Measurements from ENCODE around the gene RAB34. TPM values are rescaled to one million over a fixed set of nuclear protein-coding genes. Genes with fewer than 3 reads are reported as not detected.

Gene RAB34
- total RNA-seq, 2 donors from 2014 or later, result 165 to 181 TPM

DNA sequence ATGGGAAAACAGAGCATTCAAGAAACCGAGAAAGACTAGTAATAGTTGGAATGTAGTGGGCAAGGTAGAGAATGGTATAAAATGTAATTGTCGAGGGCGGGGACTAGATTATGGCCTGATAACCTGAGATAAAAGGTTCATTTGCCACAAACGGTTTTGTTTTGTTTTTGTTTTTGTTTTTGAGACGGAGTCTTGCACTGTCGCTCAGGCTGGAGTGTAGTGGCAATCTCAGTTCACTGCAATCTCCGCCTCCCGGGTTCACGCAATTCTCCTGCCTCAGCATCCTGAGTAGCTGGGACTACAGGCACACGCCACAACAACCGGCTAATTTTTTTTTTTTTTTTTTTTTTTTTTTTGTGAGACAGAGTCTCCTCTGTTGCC lies 12.3 kb upstream of the RAB34 start:
- Histone ChIP-seq H3K4me3 (no peak overlapping the region), H3K27ac (peak overlapping the region; percentile 99), H3K36me3 (peaks cover 0 to 3% of the 10 kb centered on the region in 2 donors), H3K27me3 (replicated peaks; ENCODE audit: insufficient read depth) (no peaks in the 10 kb centered on the region), H3K4me1 (replicated peaks) (no peaks in the 10 kb centered on the region), H3K9me3 (no peaks in the 10 kb centered on the region)
- intact Hi-C loops (cut with DNase I), result loop anchor here (2.0 to 10.0 kb wide), 3 partner anchors 13 to 222 kb away; partner anchors contain the start of gene PHF12
- TF ChIP-seq POLR2AphosphoS5 (IDR thresholded peaks at IDR 0.05), result no peak
- TF ChIP-seq, protein P1, sequence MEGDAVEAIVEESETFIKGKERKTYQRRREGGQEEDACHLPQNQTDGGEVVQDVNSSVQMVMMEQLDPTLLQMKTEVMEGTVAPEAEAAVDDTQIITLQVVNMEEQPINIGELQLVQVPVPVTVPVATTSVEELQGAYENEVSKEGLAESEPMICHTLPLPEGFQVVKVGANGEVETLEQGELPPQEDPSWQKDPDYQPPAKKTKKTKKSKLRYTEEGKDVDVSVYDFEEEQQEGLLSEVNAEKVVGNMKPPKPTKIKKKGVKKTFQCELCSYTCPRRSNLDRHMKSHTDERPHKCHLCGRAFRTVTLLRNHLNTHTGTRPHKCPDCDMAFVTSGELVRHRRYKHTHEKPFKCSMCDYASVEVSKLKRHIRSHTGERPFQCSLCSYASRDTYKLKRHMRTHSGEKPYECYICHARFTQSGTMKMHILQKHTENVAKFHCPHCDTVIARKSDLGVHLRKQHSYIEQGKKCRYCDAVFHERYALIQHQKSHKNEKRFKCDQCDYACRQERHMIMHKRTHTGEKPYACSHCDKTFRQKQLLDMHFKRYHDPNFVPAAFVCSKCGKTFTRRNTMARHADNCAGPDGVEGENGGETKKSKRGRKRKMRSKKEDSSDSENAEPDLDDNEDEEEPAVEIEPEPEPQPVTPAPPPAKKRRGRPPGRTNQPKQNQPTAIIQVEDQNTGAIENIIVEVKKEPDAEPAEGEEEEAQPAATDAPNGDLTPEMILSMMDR (IDR thresholded peaks at IDR 0.05), result no peak
- no peak for TF ChIP-seq POLR2A (IDR thresholded peaks at IDR 0.05)
- WGBS, result 83% methylated on average over 11 of the region's 11 CpGs
- DNase-seq (ENCODE audit: low spot score), result no peak

DNA sequence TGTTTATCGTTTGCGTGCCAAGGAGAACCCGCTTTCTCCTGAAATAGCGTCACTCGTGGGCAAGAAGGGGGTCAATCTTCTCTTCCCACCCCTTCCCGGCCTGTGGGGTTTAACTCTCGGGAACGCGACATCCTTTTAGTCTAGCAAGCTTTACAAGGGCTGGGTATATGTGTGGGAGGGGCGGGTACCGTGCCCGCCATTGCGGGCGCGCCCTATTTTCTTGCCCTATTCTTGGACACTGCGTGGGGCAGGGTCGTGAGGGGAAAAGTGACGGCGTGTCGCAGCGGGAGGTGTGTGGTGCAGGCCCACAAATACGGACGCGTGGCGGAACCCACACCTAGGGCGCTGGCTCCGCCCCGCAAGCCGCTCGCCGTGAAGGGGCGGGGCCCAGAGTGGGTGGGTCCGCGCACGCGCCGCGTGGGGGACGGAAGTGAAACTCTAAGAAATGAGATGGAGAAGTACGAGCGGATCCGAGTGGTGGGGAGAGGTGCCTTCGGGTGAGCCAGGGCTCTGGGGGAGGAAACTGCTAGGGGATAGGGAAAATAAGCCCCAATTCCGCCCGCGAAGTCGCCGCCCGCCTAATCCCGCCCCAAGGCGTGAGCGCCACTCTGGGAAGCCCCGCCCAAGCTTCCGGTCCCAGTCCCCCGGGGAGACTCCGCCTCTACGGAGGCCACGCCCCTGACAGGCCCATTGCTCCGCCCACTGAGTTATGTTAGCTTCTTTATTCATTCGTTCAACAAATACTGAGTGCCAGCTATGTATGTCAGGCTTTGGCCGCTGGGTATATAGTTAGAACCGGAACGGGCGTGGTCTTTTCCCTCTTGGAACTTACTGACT lies 10.9 kb upstream of the RAB34 start, which contains the start of gene NEK8:
NEK8 (plus strand) TSS at position 425 of the 837 bp plus-strand sequence; CDS start at position 451, 26 bp downstream.
- intact Hi-C loops (cut with DNase I), result loop anchor here (2.0 to 10.0 kb wide), 3 partner anchors 14 to 224 kb away; partner anchors contain the start of gene PHF12
- Histone ChIP-seq H3K4me1 (replicated peaks) (no peaks in the 10 kb centered on the region), H3K9me3 (no peaks in the 10 kb centered on the region), H3K27me3 (replicated peaks; ENCODE audit: insufficient read depth) (no peaks in the 10 kb centered on the region), H3K36me3 (peaks cover 0 to 1% of the 10 kb centered on the region in 2 donors), H3K27ac (peak within 1 kb of the TSS; percentile 99), H3K4me3 (peak within 1 kb of the TSS; percentile 63 to 76)
- TF ChIP-seq, protein P1 (IDR thresholded peaks at IDR 0.05), result peak in 1 of 4 experiments; percentile 16
- TF ChIP-seq POLR2A (IDR thresholded peaks at IDR 0.05) (peak; percentile 87), POLR2AphosphoS5 (IDR thresholded peaks at IDR 0.05) (peak; percentile 92)
- peak; percentile 98 for DNase-seq (ENCODE audit: low spot score)
- under 1% methylated on average over 52 of the region's 64 CpGs for WGBS

DNA sequence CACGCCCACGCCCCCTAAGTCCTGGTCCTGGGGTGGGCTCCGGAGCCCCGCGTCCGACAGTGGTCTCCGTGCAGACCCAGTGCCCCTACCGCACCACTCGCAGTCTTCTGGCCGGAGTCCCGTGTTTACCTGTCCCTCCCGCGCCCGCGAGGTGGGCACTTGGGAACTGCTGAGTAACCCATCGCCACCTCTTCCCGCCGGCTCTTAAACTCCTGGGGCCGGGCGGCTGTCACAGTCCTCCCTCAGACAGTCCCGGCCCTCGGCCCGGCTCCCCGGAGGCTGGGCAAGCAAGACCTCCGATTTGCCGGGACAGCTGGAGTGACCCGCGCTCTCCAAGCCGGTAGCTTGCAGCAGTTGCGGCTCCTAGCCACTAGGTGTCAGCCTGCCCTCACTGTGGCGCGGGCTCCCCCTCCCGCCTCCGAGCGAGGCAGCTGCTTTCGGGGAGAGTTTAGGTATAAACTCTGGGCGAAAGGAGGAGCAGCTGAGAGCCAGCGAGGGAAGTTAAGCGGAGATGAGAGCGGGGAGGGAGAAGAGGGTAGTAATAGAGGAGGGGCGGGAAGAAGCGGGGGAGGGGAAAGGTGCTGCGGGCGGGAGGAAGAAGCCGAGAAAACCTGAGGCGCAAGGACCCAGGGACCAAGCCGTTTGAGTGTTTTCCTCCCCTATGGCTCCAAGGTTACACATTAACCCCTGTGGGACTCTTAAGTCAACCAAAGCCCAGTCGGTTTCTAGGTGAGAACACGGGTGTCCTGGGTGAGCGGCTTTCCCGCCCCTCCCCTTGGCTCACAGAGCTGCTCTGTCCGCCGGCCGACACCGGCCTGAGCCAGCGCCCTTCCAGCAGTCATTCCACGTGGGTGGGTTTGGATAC lies 9.2 kb upstream of the RAB34 start:
- Histone ChIP-seq H3K27me3 (replicated peaks; ENCODE audit: insufficient read depth) (no peaks in the 10 kb centered on the region), H3K4me1 (replicated peaks) (peaks cover 13% of the 10 kb centered on the region), H3K36me3 (peaks cover 5 to 7% of the 10 kb centered on the region in 2 donors), H3K9me3 (no peaks in the 10 kb centered on the region), H3K4me3 (peak overlapping the region; percentile 63 to 76), H3K27ac (peak overlapping the region; percentile 99)
- under 1% methylated on average over 57 of the region's 57 CpGs for WGBS
- peak; percentile 90 for TF ChIP-seq POLR2AphosphoS5 (IDR thresholded peaks at IDR 0.05)
- TF ChIP-seq POLR2A (IDR thresholded peaks at IDR 0.05), result no peak
- TF ChIP-seq, protein P1 (IDR thresholded peaks at IDR 0.05), result peak; percentile 99 to 100 (median 100)
- intact Hi-C loops (cut with DNase I), result loop anchor here (2.0 to 10.0 kb wide), 3 partner anchors 24 to 225 kb away; partner anchors contain the start of gene PHF12
- peak; percentile 94 for DNase-seq (ENCODE audit: low spot score)

DNA sequence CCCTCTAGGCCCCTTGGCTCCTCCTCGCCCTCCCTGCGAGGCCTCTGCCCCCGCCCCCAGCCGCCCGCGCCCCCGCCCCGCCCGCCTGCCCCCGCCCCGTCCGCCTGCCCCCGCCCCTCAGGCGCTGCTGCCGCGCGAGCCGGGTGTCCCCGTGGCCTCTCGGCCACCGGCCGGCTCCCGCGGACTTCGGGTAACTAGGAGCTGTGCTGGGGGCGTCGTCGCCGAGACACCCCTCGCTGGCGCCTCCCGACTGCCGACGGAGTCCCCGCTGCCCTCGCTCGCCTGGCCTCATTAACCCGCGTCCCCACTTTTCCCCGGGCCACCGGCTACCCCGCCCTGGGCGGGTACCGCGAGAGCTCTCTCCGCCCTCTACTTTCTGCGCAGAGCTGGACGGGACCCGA lies 8.6 kb upstream of the RAB34 start, which contains the start of gene TLCD1:
TLCD1 (minus strand) TSS at position 8 of the 401 bp plus-strand sequence. CDS start 136 bp downstream, outside the sequence.
- H3K27me3 ChIP-seq (replicated peaks; ENCODE audit: insufficient read depth), result no peaks in the 10 kb centered on the region
- peaks cover 5 to 7% of the 10 kb centered on the region in 2 donors for H3K36me3 ChIP-seq
- DNase-seq (ENCODE audit: low spot score), result peak; percentile 47
- H3K9me3 ChIP-seq, result no peaks in the 10 kb centered on the region
- peak within 1 kb of the TSS; percentile 63 to 76 for H3K4me3 ChIP-seq
- peak within 1 kb of the TSS; percentile 99 for H3K27ac ChIP-seq
- no peak for TF ChIP-seq POLR2AphosphoS5 (IDR thresholded peaks at IDR 0.05)
- TF ChIP-seq POLR2A (IDR thresholded peaks at IDR 0.05), result no peak
- H3K4me1 ChIP-seq (replicated peaks), result peaks cover 19% of the 10 kb centered on the region
- intact Hi-C loops (cut with DNase I), result loop anchor here (2.0 to 10.0 kb wide), 3 partner anchors 25 to 226 kb away; partner anchors contain the start of gene PHF12
- 0% methylated on average over 32 of the region's 49 CpGs for WGBS
